Activated naive CD8-positive, alpha-beta T cell treated with anti-CD3 and anti-CD28 coated beads, Interleukin-2, amount 50 U/mL, for 16 hours (primary cell): Measurements from ENCODE around the gene SFXN4.
"Not testable (repeated sequence)": the region's sequence is repeated elsewhere in the genome, so short reads cannot be mapped to it uniquely, and the experiment has no call there.

Source experiments
- DNase-seq: peaks from one replicate; pipeline ENCODE4 v3.0.0-alpha.2; 2020; ENCODE audit warnings: low read depth, low spot score

The SFXN4 gene

GRCh38 chr10:119190954-119191785 is 25.7 kb upstream of the SFXN4 start:
- no peak for DNase-seq

GRCh38 chr10:119190353-119190752 is 24.8 kb upstream of the SFXN4 start:
- DNase-seq, result no peak

- no peak for DNase-seq
These were observed 24.3 kb upstream of the SFXN4 start for GRCh38 chr10:119189811-119190282.

- no peak for DNase-seq
These were observed 18.3 kb upstream of the SFXN4 start for GRCh38 chr10:119183664-119184412.

GRCh38 chr10:119180850-119181400 is 15.4 kb upstream of the SFXN4 start:
- not testable (repeated sequence) for DNase-seq

- DNase-seq, result peak; percentile 92
These were observed 13.0 kb upstream of the SFXN4 start, which contains the start of gene PRDX3 for GRCh38 chr10:119178372-119179119. Gene PRDX3, minus strand, starts transcription at chr10:119178812. Its CDS starts 22 bp downstream, at chr10:119178790.

- peak; percentile 7 for DNase-seq
These were observed 12.3 kb upstream of the SFXN4 start for GRCh38 chr10:119177708-119178371.

- DNase-seq, result no peak
These were observed 10.7 kb upstream of the SFXN4 start for GRCh38 chr10:119176166-119176565.

- no peak for DNase-seq
These were observed 8.6 kb upstream of the SFXN4 start for GRCh38 chr10:119174109-119174508.

GRCh38 chr10:119167041-119167440 is 1.5 kb upstream of the SFXN4 start:
- DNase-seq, result no peak

GRCh38 chr10:119166564-119166963 is 1.1 kb upstream of the SFXN4 start:
- no peak for DNase-seq

- DNase-seq, result no peak
These were observed 595 bp upstream of the SFXN4 start for GRCh38 chr10:119166118-119166500.

GRCh38 chr10:119162452-119163092 is 2.9 kb downstream of the SFXN4 start:
- no peak for DNase-seq

- no peak for DNase-seq
These were observed 3.6 kb downstream of the SFXN4 start for GRCh38 chr10:119161680-119162451.

GRCh38 chr10:119159332-119159731 is 6.2 kb downstream of the SFXN4 start:
- DNase-seq, result no peak

GRCh38 chr10:119153661-119154060 is 11.9 kb downstream of the SFXN4 start:
- DNase-seq, result no peak

GRCh38 chr10:119153041-119153440 is 12.5 kb downstream of the SFXN4 start:
- DNase-seq, result no peak

GRCh38 chr10:119151601-119152000 is 13.9 kb downstream of the SFXN4 start:
- DNase-seq, result not testable (repeated sequence)

GRCh38 chr10:119149729-119150128 is 15.8 kb downstream of the SFXN4 start:
- DNase-seq, result no peak

- DNase-seq, result no peak
These were observed 16.4 kb downstream of the SFXN4 start for GRCh38 chr10:119149157-119149556.
